Activated CD4-positive, alpha-beta T cell treated with anti-CD3 and anti-CD28 coated beads, Interleukin-2, amount 10 ng/mL, durations not matched to agents 24 days and 14 days (primary cell): Measurements from ENCODE around the gene L3MBTL1. TPM values are rescaled to one million over a fixed set of nuclear protein-coding genes. Genes with fewer than 3 reads are reported as not detected.

Experiments
- DNase-seq: peaks from one replicate; pipeline ENCODE4 v3.0.0; 2022
- H3K27ac Mint-ChIP-seq: one replicate; pipeline ENCODE4 v1.8.0; 2022; ENCODE audit warnings: mild to moderate bottlenecking, mixed read lengths
- H3K27me3 Mint-ChIP-seq: one replicate; pipeline ENCODE4 v1.8.0; 2022; ENCODE audit warnings: mixed read lengths
- H3K36me3 Mint-ChIP-seq: one replicate; pipeline ENCODE4 v1.8.0; 2022; ENCODE audit warnings: low read depth, mild to moderate bottlenecking, mixed read lengths
- H3K4me1 Mint-ChIP-seq: one replicate; pipeline ENCODE4 v1.8.0; 2021; ENCODE audit warnings: mixed read lengths
- H3K4me3 Mint-ChIP-seq: one replicate; pipeline ENCODE4 v1.8.0; 2022; ENCODE audit warnings: mild to moderate bottlenecking, moderate library complexity, mixed read lengths
- H3K9me3 Mint-ChIP-seq: one replicate; pipeline ENCODE4 v1.8.0; 2021; ENCODE audit warnings: mixed read lengths
- intact Hi-C: fragments of 100-400 bp; cut with micrococcal nuclease; formaldehyde crosslinking; loops from one replicate; pipeline ENCODE4 v1.15.1; 2023
- total RNA-seq: library from RNA; stranded (reverse); gene quantifications from 2 replicates; pipeline ENCODE4 v1.2.3, GENCODE V29; 2022

The L3MBTL1 gene
- total RNA-seq, 1 donor from 2014 or later: 9.9 TPM

GRCh38 chr20:43564993-43565757, 57.7 kb downstream of the L3MBTL1 start:
- Mint-ChIP-seq H3K36me3 (no peaks in the 10 kb centered on the region), H3K27me3 (peaks cover 1% of the 10 kb centered on the region), H3K4me1 (no peaks in the 10 kb centered on the region), H3K27ac (no peak overlapping the region), H3K4me3 (no peak overlapping the region), H3K9me3 (no peaks in the 10 kb centered on the region)
- no peak for DNase-seq
- intact Hi-C loops: no loop called here

- intact Hi-C loops: no loop called here
- Mint-ChIP-seq H3K36me3 (no peaks in the 10 kb centered on the region), H3K4me1 (no peaks in the 10 kb centered on the region), H3K27ac (no peak overlapping the region), H3K4me3 (no peak overlapping the region), H3K9me3 (no peaks in the 10 kb centered on the region), H3K27me3 (peaks cover 1% of the 10 kb centered on the region)
- no peak for DNase-seq
Observed at GRCh38 chr20:43565758-43566104, 58.2 kb downstream of the L3MBTL1 start.

- no peaks in the 10 kb centered on the region for H3K9me3 Mint-ChIP-seq
- H3K27ac Mint-ChIP-seq: no peak overlapping the region
- no peaks in the 10 kb centered on the region for H3K4me1 Mint-ChIP-seq
- no peaks in the 10 kb centered on the region for H3K36me3 Mint-ChIP-seq
- intact Hi-C loops: no loop called here
- no peaks in the 10 kb centered on the region for H3K27me3 Mint-ChIP-seq
- no peak overlapping the region for H3K4me3 Mint-ChIP-seq
- no peak for DNase-seq
Observed at GRCh38 chr20:43567477-43567876, 60.0 kb downstream of the L3MBTL1 start.

- no peaks in the 10 kb centered on the region for H3K36me3 Mint-ChIP-seq
- no peak for DNase-seq
- intact Hi-C loops: no loop called here
- H3K4me3 Mint-ChIP-seq: no peak overlapping the region
- H3K27me3 Mint-ChIP-seq: no peaks in the 10 kb centered on the region
- no peaks in the 10 kb centered on the region for H3K4me1 Mint-ChIP-seq
- H3K27ac Mint-ChIP-seq: no peak overlapping the region
- no peaks in the 10 kb centered on the region for H3K9me3 Mint-ChIP-seq
Observed at GRCh38 chr20:43568706-43569105, 61.2 kb downstream of the L3MBTL1 start.

- Mint-ChIP-seq H3K4me1 (no peaks in the 10 kb centered on the region), H3K36me3 (no peaks in the 10 kb centered on the region), H3K4me3 (no peak overlapping the region), H3K27me3 (no peaks in the 10 kb centered on the region), H3K9me3 (no peaks in the 10 kb centered on the region), H3K27ac (no peak overlapping the region)
- intact Hi-C loops: no loop called here
- no peak for DNase-seq
Observed at GRCh38 chr20:43569282-43569681, 61.8 kb downstream of the L3MBTL1 start.

- no peaks in the 10 kb centered on the region for H3K9me3 Mint-ChIP-seq
- no peaks in the 10 kb centered on the region for H3K36me3 Mint-ChIP-seq
- H3K4me1 Mint-ChIP-seq: no peaks in the 10 kb centered on the region
- no peaks in the 10 kb centered on the region for H3K27me3 Mint-ChIP-seq
- no peak for DNase-seq
- intact Hi-C loops: no loop called here
- no peak overlapping the region for H3K27ac Mint-ChIP-seq
- H3K4me3 Mint-ChIP-seq: no peak overlapping the region
Observed at GRCh38 chr20:43570496-43570895, 63.0 kb downstream of the L3MBTL1 start.

- H3K4me3 Mint-ChIP-seq: no peak overlapping the region
- no peaks in the 10 kb centered on the region for H3K9me3 Mint-ChIP-seq
- no peak overlapping the region for H3K27ac Mint-ChIP-seq
- H3K4me1 Mint-ChIP-seq: no peaks in the 10 kb centered on the region
- no peaks in the 10 kb centered on the region for H3K27me3 Mint-ChIP-seq
- no peak for DNase-seq
- H3K36me3 Mint-ChIP-seq: no peaks in the 10 kb centered on the region
- intact Hi-C loops: no loop called here
Observed at GRCh38 chr20:43571310-43571709, 63.8 kb downstream of the L3MBTL1 start.

- no peaks in the 10 kb centered on the region for H3K27me3 Mint-ChIP-seq
- DNase-seq: no peak
- no peak overlapping the region for H3K27ac Mint-ChIP-seq
- no peaks in the 10 kb centered on the region for H3K36me3 Mint-ChIP-seq
- H3K4me1 Mint-ChIP-seq: no peaks in the 10 kb centered on the region
- intact Hi-C loops: no loop called here
- H3K4me3 Mint-ChIP-seq: no peak overlapping the region
- H3K9me3 Mint-ChIP-seq: no peaks in the 10 kb centered on the region
Observed at GRCh38 chr20:43571771-43572170, 64.3 kb downstream of the L3MBTL1 start.

GRCh38 chr20:43572891-43573290, 65.4 kb downstream of the L3MBTL1 start:
- Mint-ChIP-seq H3K9me3 (no peaks in the 10 kb centered on the region), H3K4me3 (no peak overlapping the region), H3K27ac (no peak overlapping the region), H3K36me3 (no peaks in the 10 kb centered on the region), H3K27me3 (no peaks in the 10 kb centered on the region), H3K4me1 (no peaks in the 10 kb centered on the region)
- no peak for DNase-seq
- intact Hi-C loops: no loop called here

GRCh38 chr20:43576108-43576507, 68.6 kb downstream of the L3MBTL1 start:
- DNase-seq: no peak
- intact Hi-C loops: no loop called here
- no peaks in the 10 kb centered on the region for H3K36me3 Mint-ChIP-seq
- no peak overlapping the region for H3K4me3 Mint-ChIP-seq
- H3K9me3 Mint-ChIP-seq: no peaks in the 10 kb centered on the region
- no peaks in the 10 kb centered on the region for H3K4me1 Mint-ChIP-seq
- peaks cover 2% of the 10 kb centered on the region for H3K27me3 Mint-ChIP-seq
- H3K27ac Mint-ChIP-seq: no peak overlapping the region

- Mint-ChIP-seq H3K27ac (no peak overlapping the region), H3K36me3 (no peaks in the 10 kb centered on the region), H3K27me3 (peaks cover 4% of the 10 kb centered on the region), H3K4me1 (no peaks in the 10 kb centered on the region), H3K9me3 (no peaks in the 10 kb centered on the region), H3K4me3 (no peak overlapping the region)
- no peak for DNase-seq
- intact Hi-C loops: no loop called here
Observed at GRCh38 chr20:43579861-43580793, 72.6 kb downstream of the L3MBTL1 start.

- Mint-ChIP-seq H3K36me3 (no peaks in the 10 kb centered on the region), H3K4me3 (no peak overlapping the region), H3K4me1 (no peaks in the 10 kb centered on the region), H3K9me3 (no peaks in the 10 kb centered on the region), H3K27me3 (peaks cover 8% of the 10 kb centered on the region), H3K27ac (no peak overlapping the region)
- DNase-seq: no peak
- intact Hi-C loops: no loop called here
Observed at GRCh38 chr20:43583133-43583864, 75.8 kb downstream of the L3MBTL1 start.

- no peak overlapping the region for H3K27ac Mint-ChIP-seq
- H3K36me3 Mint-ChIP-seq: no peaks in the 10 kb centered on the region
- H3K27me3 Mint-ChIP-seq: peaks cover 8% of the 10 kb centered on the region
- DNase-seq: no peak
- intact Hi-C loops: no loop called here
- H3K4me1 Mint-ChIP-seq: no peaks in the 10 kb centered on the region
- H3K4me3 Mint-ChIP-seq: no peak overlapping the region
- no peaks in the 10 kb centered on the region for H3K9me3 Mint-ChIP-seq
Observed at GRCh38 chr20:43583982-43584432, 76.5 kb downstream of the L3MBTL1 start.
